ENCODE measurements around the gene STIP1. TPM values are rescaled to one million over a fixed set of nuclear protein-coding genes. Genes with fewer than 3 reads are reported as not detected.

Gene STIP1
- total RNA-seq, 1 donor from 2014 or later: 209 TPM

GRCh38 chr11:64163951-64164350, 22.0 kb upstream of the STIP1 start:
- Mint-ChIP-seq H3K4me3 (ENCODE audit: low read depth) (no peak overlapping the region), H3K4me1 (ENCODE audit: low read depth) (peaks cover 7% of the 10 kb centered on the region), H3K27me3 (no peaks in the 10 kb centered on the region), H3K27ac (no peak overlapping the region), H3K9me3 (ENCODE audit: low read depth) (no peaks in the 10 kb centered on the region), H3K36me3 (ENCODE audit: insufficient read depth) (no peaks in the 10 kb centered on the region)
- no peak for DNase-seq (ENCODE audit: low spot score, unreplicated experiment)
- TF ChIP-seq CTCF (IDR thresholded peaks at IDR 0.05; ENCODE audit: unreplicated experiment): no peak

GRCh38 chr11:64164392-64165312, 21.3 kb upstream of the STIP1 start:
- peak overlapping the region; percentile 66 for H3K4me3 Mint-ChIP-seq (ENCODE audit: low read depth)
- no peak for TF ChIP-seq CTCF (IDR thresholded peaks at IDR 0.05; ENCODE audit: unreplicated experiment)
- no peak for DNase-seq (ENCODE audit: low spot score, unreplicated experiment)
- peaks cover 7% of the 10 kb centered on the region for H3K4me1 Mint-ChIP-seq (ENCODE audit: low read depth)
- no peaks in the 10 kb centered on the region for H3K27me3 Mint-ChIP-seq
- H3K27ac Mint-ChIP-seq: no peak overlapping the region
- H3K36me3 Mint-ChIP-seq (ENCODE audit: insufficient read depth): no peaks in the 10 kb centered on the region
- no peaks in the 10 kb centered on the region for H3K9me3 Mint-ChIP-seq (ENCODE audit: low read depth)

GRCh38 chr11:64165481-64165841, 20.5 kb upstream of the STIP1 start:
- H3K27me3 Mint-ChIP-seq: no peaks in the 10 kb centered on the region
- peaks cover 1% of the 10 kb centered on the region for H3K36me3 Mint-ChIP-seq (ENCODE audit: insufficient read depth)
- TF ChIP-seq CTCF (IDR thresholded peaks at IDR 0.05; ENCODE audit: unreplicated experiment): peak; percentile 39
- H3K9me3 Mint-ChIP-seq (ENCODE audit: low read depth): no peaks in the 10 kb centered on the region
- peak overlapping the region; percentile 66 for H3K4me3 Mint-ChIP-seq (ENCODE audit: low read depth)
- peaks cover 7% of the 10 kb centered on the region for H3K4me1 Mint-ChIP-seq (ENCODE audit: low read depth)
- peak; percentile 37 for DNase-seq (ENCODE audit: low spot score, unreplicated experiment)
- no peak overlapping the region for H3K27ac Mint-ChIP-seq

- Mint-ChIP-seq H3K27ac (peak within 1 kb of the TSS; percentile 99), H3K4me3 (ENCODE audit: low read depth) (peak within 1 kb of the TSS; percentile 82)
- no peak for TF ChIP-seq CTCF (IDR thresholded peaks at IDR 0.05; ENCODE audit: unreplicated experiment)
Observed at GRCh38 chr11:64165842-64166635, 19.9 kb upstream of the STIP1 start, which contains the start of gene MACROD1. Gene MACROD1 (minus strand): TSS chr11:64166113. CDS start chr11:64165994, 119 bp downstream.

GRCh38 chr11:64170419-64170818, 15.6 kb upstream of the STIP1 start:
- DNase-seq (ENCODE audit: low spot score, unreplicated experiment): no peak
- H3K4me1 Mint-ChIP-seq (ENCODE audit: low read depth): peaks cover 5% of the 10 kb centered on the region
- no peak overlapping the region for H3K4me3 Mint-ChIP-seq (ENCODE audit: low read depth)
- H3K36me3 Mint-ChIP-seq (ENCODE audit: insufficient read depth): peaks cover 4% of the 10 kb centered on the region
- no peaks in the 10 kb centered on the region for H3K9me3 Mint-ChIP-seq (ENCODE audit: low read depth)
- H3K27ac Mint-ChIP-seq: no peak overlapping the region
- no peaks in the 10 kb centered on the region for H3K27me3 Mint-ChIP-seq
- TF ChIP-seq CTCF (IDR thresholded peaks at IDR 0.05; ENCODE audit: unreplicated experiment): no peak

More at GRCh38 chr11:64165842-64166635, 19.9 kb upstream of the STIP1 start, which contains the start of gene MACROD1:
- peaks cover 7% of the 10 kb centered on the region for H3K4me1 Mint-ChIP-seq (ENCODE audit: low read depth)
- no peaks in the 10 kb centered on the region for H3K9me3 Mint-ChIP-seq (ENCODE audit: low read depth)
- DNase-seq (ENCODE audit: low spot score, unreplicated experiment): peak; percentile 80
- peaks cover 1% of the 10 kb centered on the region for H3K36me3 Mint-ChIP-seq (ENCODE audit: insufficient read depth)
- no peaks in the 10 kb centered on the region for H3K27me3 Mint-ChIP-seq

Measured in progenitor cell of endocrine pancreas (in vitro differentiated cells).